H9 (cell line): Measurements from ENCODE around the gene RNF5. TPM values are rescaled to one million over a fixed set of nuclear protein-coding genes. Genes with fewer than 3 reads are reported as not detected.

Experiments used
- DNase-seq: peaks from one replicate; pipeline ENCODE4 v3.0.0-alpha.2; 2017
- H2AFZ ChIP-seq: one replicate; pipeline ENCODE4 v1.6.1; 2013; ENCODE audit warnings: mild to moderate bottlenecking, low read length, control low read depth, moderate library complexity
- H2AK5ac ChIP-seq: 2 replicates; pipeline ENCODE4 v1.6.1; 2013; ENCODE audit warnings: low read length, control low read depth, mixed read lengths; ENCODE audit not compliant: insufficient read length
- H2BK120ac ChIP-seq: one replicate; pipeline ENCODE4 v1.6.1; 2013; ENCODE audit warnings: low read depth, mild to moderate bottlenecking, low read length, control low read depth, inconsistent platforms; ENCODE audit not compliant: poor library complexity, severe bottlenecking
- H2BK12ac ChIP-seq: 2 replicates; pipeline ENCODE4 v1.6.1; 2013; ENCODE audit warnings: low read length, control low read depth, mixed read lengths, low read depth; ENCODE audit not compliant: insufficient read length
- H2BK15ac ChIP-seq: 2 replicates; pipeline ENCODE4 v1.6.1; 2013; ENCODE audit warnings: low read depth, low read length, control low read depth
- H2BK20ac ChIP-seq: one replicate; pipeline ENCODE4 v1.6.1; 2013; ENCODE audit warnings: low read depth, mild to moderate bottlenecking, low read length, control low read depth, inconsistent platforms; ENCODE audit not compliant: poor library complexity, severe bottlenecking
- H2BK5ac ChIP-seq: 2 replicates; pipeline ENCODE4 v1.6.1; 2013; ENCODE audit warnings: low read length, control low read depth, mixed read lengths; ENCODE audit not compliant: insufficient read length
- H3K14ac ChIP-seq: 2 replicates; pipeline ENCODE4 v1.6.1; 2013; ENCODE audit warnings: low read length, control low read depth; ENCODE audit not compliant: insufficient read depth
- H3K18ac ChIP-seq: 2 replicates; pipeline ENCODE4 v1.6.1; 2013; ENCODE audit warnings: low read depth, mild to moderate bottlenecking, mixed read lengths, low read length, control low read depth; ENCODE audit not compliant: insufficient read length
- H3K23ac ChIP-seq: 2 replicates; pipeline ENCODE4 v1.6.1; 2013; ENCODE audit warnings: low read length, control low read depth, mixed read lengths, low read depth; ENCODE audit not compliant: insufficient read length
- H3K23me2 ChIP-seq: 2 replicates; pipeline ENCODE4 v1.6.1; 2013; ENCODE audit warnings: low read depth, mild to moderate bottlenecking, mixed read lengths, low read length, control low read depth; ENCODE audit not compliant: insufficient read length, poor library complexity, severe bottlenecking
- H3K27ac ChIP-seq: 2 replicates; pipeline ENCODE4 v1.5.1; 2013; ENCODE audit warnings: low read length, control low read depth, mixed read lengths, low read depth; ENCODE audit not compliant: insufficient read length
- H3K27me3 ChIP-seq: 2 replicates; pipeline ENCODE4 v1.6.1; 2013; ENCODE audit warnings: low read length, control low read depth, inconsistent platforms; ENCODE audit not compliant: insufficient read depth
- H3K4ac ChIP-seq: 2 replicates; pipeline ENCODE4 v1.6.1; 2013; ENCODE audit warnings: low read depth, mild to moderate bottlenecking, control low read depth, inconsistent platforms, low read length, moderate library complexity
- H3K4me1 ChIP-seq: 2 replicates; pipeline ENCODE4 v1.6.1; 2013; ENCODE audit warnings: low read length, control low read depth, inconsistent platforms; ENCODE audit not compliant: insufficient read depth
- H3K4me2 ChIP-seq: 2 replicates; pipeline ENCODE4 v1.6.1; 2013; ENCODE audit warnings: low read length, control low read depth, mixed read lengths; ENCODE audit not compliant: insufficient read length, insufficient read depth
- H3K56ac ChIP-seq: 2 replicates; pipeline ENCODE4 v1.6.1; 2013; ENCODE audit warnings: low read depth, mild to moderate bottlenecking, mixed read lengths, low read length, control low read depth; ENCODE audit not compliant: insufficient read length
- H3K79me1 ChIP-seq: 2 replicates; pipeline ENCODE4 v1.6.1; 2013; ENCODE audit warnings: low read depth, mild to moderate bottlenecking, moderate library complexity, low read length, control low read depth, inconsistent platforms; ENCODE audit not compliant: insufficient read depth, poor library complexity, severe bottlenecking
- H3K79me2 ChIP-seq: 2 replicates; pipeline ENCODE4 v1.6.1; 2013; ENCODE audit warnings: low read length, control low read depth, inconsistent platforms; ENCODE audit not compliant: insufficient read depth
- H3K9ac ChIP-seq: 2 replicates; pipeline ENCODE4 v1.6.1; 2013; ENCODE audit warnings: low read length, control low read depth, mixed read lengths; ENCODE audit not compliant: insufficient read length; ENCODE audit errors: extremely low read depth
- H3K9me3 ChIP-seq: one replicate; pipeline ENCODE4 v1.6.1; 2013; ENCODE audit warnings: low read depth, low read length, inconsistent platforms; ENCODE audit not compliant: control insufficient read depth
- H3T11ph ChIP-seq: one replicate; pipeline ENCODE4 v1.6.1; 2013; ENCODE audit warnings: mild to moderate bottlenecking, low read length, control low read depth, inconsistent platforms
- H4K20me1 ChIP-seq: one replicate; pipeline ENCODE4 v1.6.1; 2013; ENCODE audit not compliant: control insufficient read depth, insufficient read length, insufficient read depth
- H4K5ac ChIP-seq: 2 replicates; pipeline ENCODE4 v1.6.1; 2013; ENCODE audit warnings: low read depth, mild to moderate bottlenecking, mixed read lengths, low read length, control low read depth; ENCODE audit not compliant: insufficient read length
- H4K8ac ChIP-seq: replicated peaks from 2 replicates; pipeline ENCODE4 v1.6.1; 2013; ENCODE audit warnings: low read length, control low read depth, mixed read lengths, low read depth; ENCODE audit not compliant: insufficient read length
- H4K91ac ChIP-seq: 2 replicates; pipeline ENCODE4 v1.6.1; 2013; ENCODE audit warnings: low read depth, mild to moderate bottlenecking, moderate library complexity, mixed read lengths, low read length, control low read depth; ENCODE audit not compliant: insufficient read length
- H3K27ac Mint-ChIP-seq, 3 experiments: 2 replicates in 2 of 3; 3 replicates in 1 of 3; pipeline ENCODE4 v1.8.0; 2020 to 2021; ENCODE audit warnings: mixed read lengths in 3 of 3, mild to moderate bottlenecking in 1 of 3, moderate library complexity in 1 of 3
- H3K27me3 Mint-ChIP-seq: 2 replicates; pipeline ENCODE4 v1.8.0; 2021; ENCODE audit warnings: low read depth, mild to moderate bottlenecking, moderate library complexity, mixed read lengths
- H3K36me3 Mint-ChIP-seq, 3 experiments: 2 replicates in 2 of 3; 3 replicates in 1 of 3; pipeline ENCODE4 v1.8.0; 2020 to 2021; ENCODE audit warnings: low read depth in 3 of 3, mixed read lengths in 3 of 3; ENCODE audit not compliant: insufficient read depth in 1 of 3
- H3K4me1 Mint-ChIP-seq, 2 experiments: 2 replicates each; pipeline ENCODE4 v1.8.0; 2020; ENCODE audit warnings: mixed read lengths in 2 of 2
- H3K4me3 Mint-ChIP-seq, 2 experiments: 2 replicates in 1 of 2; 3 replicates in 1 of 2; pipeline ENCODE4 v1.8.0; 2020 to 2021; ENCODE audit warnings: mild to moderate bottlenecking in 2 of 2, mixed read lengths in 2 of 2, moderate library complexity in 1 of 2
- H3K9me3 Mint-ChIP-seq, 2 experiments: 2 replicates in 1 of 2; 3 replicates in 1 of 2; pipeline ENCODE4 v1.8.0; 2020; ENCODE audit warnings: mild to moderate bottlenecking in 2 of 2, mixed read lengths in 2 of 2, moderate library complexity in 1 of 2
- WGBS: extraction: QIAGEN DNeasy Blood & Tissue Kit; methylation state at CpG from one replicate; pipeline ENCODE4 v1.1.7; 2013; ENCODE audit warnings: missing lambda C conversion rate, low lambda C conversion rate, mixed read lengths; ENCODE audit not compliant: insufficient read length; ENCODE audit errors: extremely low coverage; 5-methylcytosine and 5-hydroxymethylcytosine counted together
- total RNA-seq: library from RNA; stranded (reverse); gene quantifications from 2 replicates; pipeline ENCODE4 v1.2.1, GENCODE V29; 2021
- TF ChIP-seq, protein P1 (sequence below): fragments of 200-600 bp; sonication (generic); conservative IDR thresholded peaks from 3 replicates; pipeline ENCODE4 v1.8.0; 2021; ENCODE audit warnings: antibody characterized with exemption, mild to moderate bottlenecking

Gene RNF5
- total RNA-seq, 1 experiment from 2014 or later, result 116 TPM

DNA sequence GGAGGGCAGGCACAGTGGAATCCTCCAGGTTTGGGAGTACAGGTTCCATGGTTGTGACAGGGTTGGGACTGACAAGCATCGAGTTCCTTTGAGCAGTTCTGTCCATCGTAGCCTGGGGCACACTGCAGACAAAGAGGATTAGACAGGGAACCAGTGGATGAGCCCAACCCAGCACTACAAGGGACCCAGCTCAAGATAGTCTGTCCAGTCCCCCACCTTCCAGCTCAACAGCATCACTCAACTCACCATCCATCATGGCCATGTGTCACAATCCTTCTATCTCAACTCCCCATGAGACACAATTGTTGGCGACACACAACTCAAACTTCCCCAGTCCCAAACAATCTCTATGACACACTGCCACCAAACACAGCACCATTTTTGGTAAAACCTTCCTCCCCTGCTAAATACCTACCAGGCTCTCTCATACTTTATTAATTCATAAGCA lies 26.1 kb downstream of the RNF5 start:
- Mint-ChIP-seq H3K4me3 (peak overlapping the region in 1 of 2 experiments; percentile 17; a peak in 1 of 5 replicates), H3K36me3 (no peaks in the 10 kb centered on the region), H3K4me1 (peaks cover 0 to 2% of the 10 kb centered on the region in 2 experiments; a peak in 2 of 4 replicates), H3K27ac (no peak overlapping the region), H3K27me3 (peaks cover 9% of the 10 kb centered on the region), H3K9me3 (peaks cover 0 to 3% of the 10 kb centered on the region in 2 experiments; a peak in 2 of 5 replicates)
- Histone ChIP-seq H3K9ac (no peak overlapping the region), H3K27ac (no peak overlapping the region), H3K4me2 (no peak overlapping the region), H4K91ac (no peak overlapping the region), H2BK12ac (no peak overlapping the region), H2BK20ac (no peak overlapping the region), H3K18ac (no peak overlapping the region), H4K5ac (no peak overlapping the region), H3K23ac (no peak overlapping the region), H2AFZ (no peak overlapping the region), H3K79me2 (no peaks in the 10 kb centered on the region), H2BK15ac (no peak overlapping the region), H3K79me1 (no peaks in the 10 kb centered on the region), H2BK5ac (no peak overlapping the region), H3K4ac (no peak overlapping the region), H4K20me1 (no peaks in the 10 kb centered on the region), H2BK120ac (no peak overlapping the region), H3K56ac (no peak overlapping the region), H3K27me3 (no peaks in the 10 kb centered on the region), H4K8ac (no peak overlapping the region), H3K4me1 (no peaks in the 10 kb centered on the region), H2AK5ac (no peak overlapping the region), H3K14ac (no peak overlapping the region), H3K23me2 (no peaks in the 10 kb centered on the region), H3T11ph (no peak overlapping the region), H3K9me3 (no peaks in the 10 kb centered on the region)
- DNase-seq, result no peak
- no CpG with 5 or more reads among the region's 3 CpGs for WGBS
- TF ChIP-seq, protein P1, sequence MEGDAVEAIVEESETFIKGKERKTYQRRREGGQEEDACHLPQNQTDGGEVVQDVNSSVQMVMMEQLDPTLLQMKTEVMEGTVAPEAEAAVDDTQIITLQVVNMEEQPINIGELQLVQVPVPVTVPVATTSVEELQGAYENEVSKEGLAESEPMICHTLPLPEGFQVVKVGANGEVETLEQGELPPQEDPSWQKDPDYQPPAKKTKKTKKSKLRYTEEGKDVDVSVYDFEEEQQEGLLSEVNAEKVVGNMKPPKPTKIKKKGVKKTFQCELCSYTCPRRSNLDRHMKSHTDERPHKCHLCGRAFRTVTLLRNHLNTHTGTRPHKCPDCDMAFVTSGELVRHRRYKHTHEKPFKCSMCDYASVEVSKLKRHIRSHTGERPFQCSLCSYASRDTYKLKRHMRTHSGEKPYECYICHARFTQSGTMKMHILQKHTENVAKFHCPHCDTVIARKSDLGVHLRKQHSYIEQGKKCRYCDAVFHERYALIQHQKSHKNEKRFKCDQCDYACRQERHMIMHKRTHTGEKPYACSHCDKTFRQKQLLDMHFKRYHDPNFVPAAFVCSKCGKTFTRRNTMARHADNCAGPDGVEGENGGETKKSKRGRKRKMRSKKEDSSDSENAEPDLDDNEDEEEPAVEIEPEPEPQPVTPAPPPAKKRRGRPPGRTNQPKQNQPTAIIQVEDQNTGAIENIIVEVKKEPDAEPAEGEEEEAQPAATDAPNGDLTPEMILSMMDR, result no peak
